Muscle layer of duodenum (tissue), 2 donors: ENCODE measurements around the gene CUZD1.

Experiments
- H3K27ac ChIP-seq: one replicate; pipeline ENCODE4 v1.7.0; 2013; ENCODE audit warnings: mild to moderate bottlenecking, low read length
- H3K27me3 ChIP-seq: one replicate; pipeline ENCODE4 v1.7.0; 2013; ENCODE audit warnings: low read depth, mild to moderate bottlenecking, control low read depth, low read length
- H3K36me3 ChIP-seq, 2 donors: one replicate each; pipeline ENCODE4 v1.7.0; 2013; ENCODE audit warnings: low read length in 2 of 2, control low read depth in 1 of 2, mild to moderate bottlenecking in 1 of 2; ENCODE audit not compliant: insufficient read depth in 2 of 2, control insufficient read depth in 1 of 2
- H3K4me1 ChIP-seq, 2 donors: one replicate each; pipeline ENCODE4 v1.7.0; 2013; ENCODE audit warnings: low read length in 2 of 2, mild to moderate bottlenecking in 2 of 2, control low read depth in 1 of 2, moderate library complexity in 1 of 2; ENCODE audit not compliant: insufficient read depth in 2 of 2, control insufficient read depth in 1 of 2
- H3K4me3 ChIP-seq, 2 donors: one replicate each; pipeline ENCODE4 v1.7.0; 2013; ENCODE audit warnings: low read length in 2 of 2, low read depth in 1 of 2, mild to moderate bottlenecking in 1 of 2
- H3K9me3 ChIP-seq, 2 donors: one replicate each; pipeline ENCODE4 v1.7.0; 2013; ENCODE audit warnings: low read length in 2 of 2, control low read depth in 1 of 2, mild to moderate bottlenecking in 1 of 2; ENCODE audit not compliant: control insufficient read depth in 1 of 2
- donor health status: healthy.

Gene CUZD1

DNA sequence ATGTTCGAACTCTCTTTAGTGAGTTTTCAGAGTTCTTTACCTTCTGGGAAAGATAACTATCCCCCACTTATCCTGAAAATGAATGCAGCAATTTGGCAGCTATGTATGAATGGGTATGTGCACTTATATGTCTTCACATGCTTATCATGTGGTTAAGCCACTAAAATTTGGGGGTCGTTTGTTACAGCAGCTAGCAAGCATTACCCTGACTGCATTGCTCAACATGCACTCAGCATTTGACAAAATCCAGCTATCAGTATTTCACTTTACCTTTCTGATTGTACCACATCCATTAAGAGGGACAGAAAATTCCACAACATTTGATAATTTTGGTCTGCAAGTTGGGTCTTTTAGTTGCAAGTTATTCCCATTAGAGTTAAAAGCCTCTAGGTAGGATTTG is 9.7 kb downstream of the CUZD1 start:
- Histone ChIP-seq H3K27me3 (no peaks in the 10 kb centered on the region), H3K4me1 (no peaks in the 10 kb centered on the region), H3K27ac (no peak overlapping the region), H3K4me3 (no peak overlapping the region), H3K9me3 (no peaks in the 10 kb centered on the region), H3K36me3 (peaks cover 0 to 26% of the 10 kb centered on the region in 2 donors)

GRCh38 chr10:122830965-122831353 is 14.7 kb downstream of the CUZD1 start:
- peaks cover 0 to 3% of the 10 kb centered on the region in 2 donors for H3K36me3 ChIP-seq
- H3K27ac ChIP-seq: no peak overlapping the region
- H3K4me1 ChIP-seq: no peaks in the 10 kb centered on the region
- H3K27me3 ChIP-seq: no peaks in the 10 kb centered on the region
- no peaks in the 10 kb centered on the region for H3K9me3 ChIP-seq
- H3K4me3 ChIP-seq: no peak overlapping the region

DNA sequence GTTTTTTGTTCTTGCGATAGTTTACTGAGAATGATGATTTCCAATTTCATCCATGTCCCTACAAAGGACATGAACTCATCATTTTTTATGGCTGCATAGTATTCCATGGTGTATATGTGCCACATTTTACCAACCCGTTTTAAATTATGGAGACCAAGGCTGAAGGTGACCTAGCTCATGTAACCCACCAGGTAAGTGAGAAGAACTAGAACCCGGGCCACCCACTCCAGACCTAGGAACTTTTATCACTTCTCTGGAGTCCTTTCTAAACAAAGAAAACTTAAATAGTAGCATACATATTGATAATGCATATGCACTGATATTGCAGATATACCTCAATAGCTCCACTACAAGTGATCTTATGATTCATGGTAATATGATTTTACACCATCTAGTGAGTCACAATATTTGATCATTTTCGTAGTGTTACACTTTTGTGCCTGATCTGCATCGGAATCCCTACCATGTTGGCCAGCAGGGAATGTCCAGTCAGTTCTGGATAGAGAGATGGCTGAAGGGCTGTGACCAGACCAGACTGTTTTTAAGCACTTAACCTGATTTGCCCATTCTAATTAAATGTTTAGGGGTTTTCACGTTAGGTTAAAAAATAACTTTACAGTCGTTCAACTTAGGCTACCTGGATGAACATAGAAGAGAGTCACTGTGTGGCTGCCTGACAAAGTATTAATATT is 15.2 kb downstream of the CUZD1 start:
- H3K27ac ChIP-seq: no peak overlapping the region
- H3K4me3 ChIP-seq: no peak overlapping the region
- H3K9me3 ChIP-seq: no peaks in the 10 kb centered on the region
- H3K27me3 ChIP-seq: no peaks in the 10 kb centered on the region
- H3K36me3 ChIP-seq: no peaks in the 10 kb centered on the region
- no peaks in the 10 kb centered on the region for H3K4me1 ChIP-seq

GRCh38 chr10:122829454-122829853 is 16.2 kb downstream of the CUZD1 start:
- Histone ChIP-seq H3K4me3 (no peak overlapping the region), H3K4me1 (no peaks in the 10 kb centered on the region), H3K27me3 (no peaks in the 10 kb centered on the region), H3K36me3 (no peaks in the 10 kb centered on the region), H3K9me3 (no peaks in the 10 kb centered on the region), H3K27ac (no peak overlapping the region)

DNA sequence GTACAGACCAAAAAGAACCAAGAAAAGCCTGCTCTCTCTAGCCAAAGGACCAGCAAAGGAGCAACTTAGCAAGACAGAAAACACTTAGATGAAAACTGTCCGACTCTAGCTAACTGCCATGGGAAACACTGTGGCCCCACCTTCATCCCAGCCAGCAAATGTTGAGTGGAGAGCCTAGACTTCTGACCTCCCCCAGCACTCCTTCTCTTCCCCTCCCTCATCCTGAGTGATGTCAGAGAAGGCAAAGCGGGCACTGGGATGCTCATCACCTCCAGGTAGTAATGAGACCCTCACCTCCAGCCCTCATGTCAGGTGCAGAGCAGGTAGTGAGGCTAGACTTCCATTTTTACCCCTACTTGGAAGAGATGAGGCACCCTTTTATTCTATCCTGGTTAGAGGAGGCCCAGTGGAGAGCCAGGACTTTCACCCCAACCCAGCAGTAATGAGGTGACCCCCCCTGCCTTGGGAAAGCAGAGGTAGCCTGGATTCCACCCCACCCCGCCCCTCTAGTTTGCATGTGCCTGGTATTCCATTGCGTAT is 16.9 kb downstream of the CUZD1 start:
- Histone ChIP-seq H3K9me3 (no peaks in the 10 kb centered on the region), H3K4me3 (no peak overlapping the region), H3K4me1 (no peaks in the 10 kb centered on the region), H3K36me3 (no peaks in the 10 kb centered on the region), H3K27me3 (no peaks in the 10 kb centered on the region), H3K27ac (no peak overlapping the region)

- Histone ChIP-seq H3K9me3 (no peaks in the 10 kb centered on the region), H3K27ac (no peak overlapping the region), H3K36me3 (no peaks in the 10 kb centered on the region), H3K4me1 (no peaks in the 10 kb centered on the region), H3K27me3 (no peaks in the 10 kb centered on the region), H3K4me3 (no peak overlapping the region)
Measured at GRCh38 chr10:122827302-122827701, 18.4 kb downstream of the CUZD1 start.

DNA sequence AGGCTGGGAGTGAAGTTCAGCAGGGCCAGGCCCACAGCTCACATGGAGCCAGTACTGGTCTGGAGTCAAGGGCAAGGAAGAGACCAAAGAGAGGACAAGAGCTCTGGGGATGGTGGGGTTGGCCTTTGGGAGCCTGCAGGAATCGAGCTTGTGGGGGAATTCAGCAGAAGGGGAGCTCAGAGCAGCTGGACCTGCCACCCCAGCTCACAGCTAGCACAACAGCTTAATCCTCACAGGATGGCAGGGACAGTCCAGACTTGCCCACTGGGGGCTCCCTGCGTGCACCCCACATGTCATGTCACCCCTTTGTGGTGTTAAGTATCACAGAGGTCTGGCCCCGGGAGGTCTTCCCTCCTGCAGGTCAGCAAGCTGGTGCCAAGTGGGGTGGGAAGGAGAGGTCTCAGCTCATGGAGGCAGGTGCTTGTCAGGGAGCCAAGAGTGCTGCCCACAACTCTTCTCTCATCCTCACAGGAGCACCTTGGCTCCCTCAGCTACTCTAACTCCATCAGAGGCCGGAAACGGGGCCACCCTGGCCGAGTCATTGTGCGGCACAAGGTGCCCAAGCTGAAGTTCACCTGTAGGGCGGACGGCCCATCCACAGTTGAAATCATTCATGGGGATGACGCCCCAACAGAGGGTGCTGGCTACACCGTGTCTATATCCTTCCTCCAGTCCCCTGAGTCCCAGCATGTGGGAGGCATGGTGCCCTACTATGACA is 22.5 kb downstream of the CUZD1 start:
- H3K27me3 ChIP-seq: peaks cover 7% of the 10 kb centered on the region
- H3K36me3 ChIP-seq: no peaks in the 10 kb centered on the region
- H3K9me3 ChIP-seq: no peaks in the 10 kb centered on the region
- no peak overlapping the region for H3K27ac ChIP-seq
- H3K4me3 ChIP-seq: no peak overlapping the region
- H3K4me1 ChIP-seq: no peaks in the 10 kb centered on the region

DNA sequence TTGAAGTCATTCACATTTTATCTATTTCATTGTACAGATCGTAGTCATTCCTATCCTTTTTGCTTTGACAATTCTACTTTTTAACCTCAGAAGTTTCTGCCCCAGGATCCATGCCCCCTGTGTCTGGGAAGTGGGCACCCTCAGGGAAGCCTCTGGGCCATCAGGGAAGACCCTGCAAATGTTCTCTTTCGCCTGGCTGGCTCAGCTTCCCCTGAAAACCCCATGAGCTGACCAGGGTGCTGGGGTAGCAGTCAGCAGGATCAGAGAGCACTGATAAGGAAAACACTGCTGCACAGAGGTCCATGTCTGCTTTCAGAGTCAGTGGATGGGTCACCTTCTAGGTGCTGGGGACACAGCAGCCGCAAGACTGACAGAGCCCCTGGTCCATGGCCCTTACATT is 23.8 kb downstream of the CUZD1 start:
- Histone ChIP-seq H3K9me3 (no peaks in the 10 kb centered on the region), H3K27me3 (peaks cover 13% of the 10 kb centered on the region), H3K4me1 (no peaks in the 10 kb centered on the region), H3K36me3 (no peaks in the 10 kb centered on the region), H3K27ac (no peak overlapping the region), H3K4me3 (no peak overlapping the region)

DNA sequence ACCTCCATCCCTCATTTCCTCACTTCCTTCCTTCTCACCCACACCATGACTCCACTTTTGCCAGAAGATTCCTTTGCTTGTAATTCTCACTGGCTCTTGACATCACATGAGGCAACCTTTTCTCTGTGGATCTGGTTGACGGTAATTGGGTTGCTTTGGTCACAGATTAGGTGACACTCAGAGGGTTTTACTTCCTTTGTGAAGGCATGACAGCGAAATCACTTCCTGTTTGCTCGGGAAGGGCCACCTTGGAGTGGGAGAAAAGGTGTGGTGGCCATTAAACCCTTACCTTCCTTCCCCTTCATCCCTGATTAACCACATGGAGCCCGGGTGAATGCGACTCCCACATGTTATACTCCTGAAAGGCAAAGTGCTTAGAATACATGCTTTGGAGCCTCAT is 30.2 kb downstream of the CUZD1 start:
- no peak overlapping the region for H3K4me3 ChIP-seq
- peaks cover 13% of the 10 kb centered on the region for H3K27me3 ChIP-seq
- H3K4me1 ChIP-seq: no peaks in the 10 kb centered on the region
- H3K9me3 ChIP-seq: no peaks in the 10 kb centered on the region
- H3K27ac ChIP-seq: no peak overlapping the region
- no peaks in the 10 kb centered on the region for H3K36me3 ChIP-seq

DNA sequence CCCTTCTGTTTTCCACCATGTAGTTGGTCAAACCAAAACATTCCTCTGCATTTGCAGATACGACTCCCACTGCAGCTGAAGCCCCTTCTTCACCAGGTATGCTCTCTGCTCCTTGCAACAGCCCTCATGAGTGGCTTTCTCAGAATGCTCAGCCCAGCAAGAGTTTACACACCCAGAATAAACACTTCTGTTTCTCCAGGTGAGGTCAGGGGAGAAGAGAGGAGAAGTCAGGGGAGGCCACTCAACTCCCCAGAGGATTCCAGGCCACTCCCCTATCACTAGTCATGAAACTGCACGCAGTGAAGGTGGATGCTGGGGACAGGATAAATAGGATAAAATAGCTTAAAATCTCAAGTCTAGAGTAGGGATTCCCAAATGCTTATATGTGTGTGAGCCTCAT is 31.2 kb downstream of the CUZD1 start:
- peaks cover 13% of the 10 kb centered on the region for H3K27me3 ChIP-seq
- no peak overlapping the region for H3K4me3 ChIP-seq
- no peaks in the 10 kb centered on the region for H3K36me3 ChIP-seq
- no peaks in the 10 kb centered on the region for H3K9me3 ChIP-seq
- no peak overlapping the region for H3K27ac ChIP-seq
- H3K4me1 ChIP-seq: no peaks in the 10 kb centered on the region

GRCh38 chr10:122812751-122813150 is 32.9 kb downstream of the CUZD1 start:
- Histone ChIP-seq H3K36me3 (no peaks in the 10 kb centered on the region), H3K4me3 (no peak overlapping the region), H3K9me3 (no peaks in the 10 kb centered on the region), H3K4me1 (no peaks in the 10 kb centered on the region), H3K27ac (no peak overlapping the region), H3K27me3 (peaks cover 2% of the 10 kb centered on the region)
